HEK293T (cell line): ENCODE results near the gene CAPN12.

Experiments used
- ARNT ChIP-seq: fragments of 450-650 bp; IDR thresholded peaks from 2 replicates; pipeline ENCODE4 v1.6.1; 2017; ENCODE audit warnings: mild to moderate bottlenecking
- BHLHE40 ChIP-seq: fragments of 450-650 bp; IDR thresholded peaks from 2 replicates; pipeline ENCODE4 v1.6.1; 2016; ENCODE audit warnings: mild to moderate bottlenecking, moderate library complexity, borderline replicate concordance
- CTBP1 ChIP-seq: fragments of 450-650 bp; IDR thresholded peaks from 2 replicates; pipeline ENCODE4 v1.6.1; 2016; ENCODE audit warnings: borderline replicate concordance
- ELF4 ChIP-seq: fragments of 450-650 bp; IDR thresholded peaks from 2 replicates; pipeline ENCODE4 v1.6.1; 2017; ENCODE audit warnings: antibody characterized with exemption
- FOXA1 ChIP-seq: fragments of 450-650 bp; IDR thresholded peaks from 2 replicates; pipeline ENCODE4 v1.6.1; 2016; ENCODE audit warnings: mild to moderate bottlenecking
- L3MBTL2 ChIP-seq: fragments of 450-650 bp; conservative IDR thresholded peaks from 2 replicates; pipeline ENCODE4 v1.6.1; 2016; ENCODE audit warnings: mild to moderate bottlenecking
- LEF1 ChIP-seq: fragments of 450-650 bp; IDR thresholded peaks from 2 replicates; pipeline ENCODE4 v1.6.1; 2017; ENCODE audit warnings: mild to moderate bottlenecking, borderline replicate concordance
- PKNOX1 ChIP-seq: fragments of 450-650 bp; IDR thresholded peaks from 2 replicates; pipeline ENCODE4 v1.6.1; 2016
- SP1 ChIP-seq: fragments of 450-650 bp; IDR thresholded peaks from 2 replicates; pipeline ENCODE4 v1.6.1; 2017
- SUZ12 ChIP-seq: fragments of 450-650 bp; IDR thresholded peaks from 2 replicates; pipeline ENCODE4 v1.6.1; 2016; ENCODE audit warnings: mild to moderate bottlenecking
- TARDBP ChIP-seq: fragments of 450-650 bp; IDR thresholded peaks from 2 replicates; pipeline ENCODE4 v1.6.1; 2016

GRCh38 chr19:38730470-38730730 lies 13.9 kb downstream of the CAPN12 start:
- TF ChIP-seq ELF4 = no peak
- TF ChIP-seq BHLHE40 = no peak
- TF ChIP-seq CTBP1 = no peak
- TF ChIP-seq LEF1 = no peak
- no peak for TF ChIP-seq TARDBP
- no peak for TF ChIP-seq SUZ12
- no peak for TF ChIP-seq FOXA1
- TF ChIP-seq L3MBTL2 = no peak
- TF ChIP-seq PKNOX1 = no peak
- no peak for TF ChIP-seq SP1
- TF ChIP-seq ARNT = no peak
